HepG2 (cell line): Measurements from ENCODE around the gene SRCAP. TPM values are rescaled to one million over a fixed set of nuclear protein-coding genes. Genes with fewer than 3 reads are reported as not detected.

Experiments used
- BHLHE40 ChIP-seq: IDR thresholded peaks from 2 replicates; pipeline ENCODE4 v1.6.1; 2011; ENCODE audit warnings: low read length, improper control_type of control experiment
- CREM ChIP-seq, 2 experiments: sonication (generic) in 1 of 2; formaldehyde crosslinking in 1 of 2; IDR thresholded peaks; 2 replicates each; pipeline versions ENCODE4 v1.4.0 to v1.6.1; 2016 to 2020; ENCODE audit warnings: antibody characterized with exemption in 1 of 2, mild to moderate bottlenecking in 1 of 2, missing genetic modification reagents in 1 of 2
- CSRNP2 ChIP-seq: sonication (generic); formaldehyde crosslinking; conservative IDR thresholded peaks from 2 replicates; pipeline ENCODE4 v1.8.0; 2022; ENCODE audit warnings: low read depth, missing genetic modification reagents
- FLYWCH1 ChIP-seq: sonication (generic); formaldehyde crosslinking; IDR thresholded peaks from 2 replicates; pipeline ENCODE4 v1.8.1; 2023; ENCODE audit warnings: mild to moderate bottlenecking, missing genetic modification reagents
- KLF9 ChIP-seq: IDR thresholded peaks from 2 replicates; pipeline ENCODE4 v1.6.1; 2016; ENCODE audit warnings: low read depth
- MTA3 ChIP-seq: sonication (generic); formaldehyde crosslinking; IDR thresholded peaks from 2 replicates; pipeline ENCODE4 v1.4.0; 2020; ENCODE audit warnings: missing genetic modification reagents
- NFKBIZ ChIP-seq: IDR thresholded peaks from 2 replicates; pipeline ENCODE4 v1.6.1; 2018; ENCODE audit warnings: missing genetic modification reagents, missing compliant biosample characterization
- PAWR ChIP-seq: sonication (generic); formaldehyde crosslinking; IDR thresholded peaks from 2 replicates; pipeline ENCODE4 v1.4.0; 2020; ENCODE audit warnings: missing genetic modification reagents, mild to moderate bottlenecking, borderline replicate concordance
- POGK ChIP-seq: sonication (generic); formaldehyde crosslinking; conservative IDR thresholded peaks from 2 replicates; pipeline ENCODE4 v1.8.0; 2022; ENCODE audit warnings: mild to moderate bottlenecking, moderate library complexity, missing genetic modification reagents
- POLR2A ChIP-seq, 2 experiments: IDR thresholded peaks; 2 replicates each; pipeline ENCODE4 v1.6.1; 2011; ENCODE audit warnings: low read depth in 2 of 2, low read length in 2 of 2, mild to moderate bottlenecking in 1 of 2, moderate library complexity in 1 of 2; ENCODE audit not compliant: insufficient read depth in 1 of 2
- RARG ChIP-seq: sonication (generic); formaldehyde crosslinking; IDR thresholded peaks from 2 replicates; pipeline ENCODE4 v1.4.0; 2020; ENCODE audit warnings: low read depth, mild to moderate bottlenecking, missing genetic modification reagents
- SIN3B ChIP-seq: fragments of 150-350 bp; IDR thresholded peaks from 2 replicates; pipeline ENCODE4 v1.6.1; 2014; ENCODE audit warnings: low read length
- SOX5 ChIP-seq: IDR thresholded peaks from 2 replicates; pipeline ENCODE4 v1.6.1; 2016; ENCODE audit warnings: borderline replicate concordance
- SYNCRIP ChIP-seq: fragments of 200-400 bp; formaldehyde crosslinking; IDR thresholded peaks from 2 replicates; pipeline ENCODE4 v1.6.1; 2018; ENCODE audit warnings: mild to moderate bottlenecking, low read depth, low read length; ENCODE audit not compliant: insufficient read depth
- TRIM24 ChIP-seq: sonication (generic); formaldehyde crosslinking; IDR thresholded peaks from 2 replicates; pipeline ENCODE4 v1.8.0; 2022; ENCODE audit warnings: mild to moderate bottlenecking, missing genetic modification reagents
- ZBTB3 ChIP-seq: sonication (generic); formaldehyde crosslinking; IDR thresholded peaks from 2 replicates; pipeline ENCODE4 v1.4.0; 2020; ENCODE audit warnings: low read depth, mild to moderate bottlenecking, moderate library complexity, missing genetic modification reagents, borderline replicate concordance
- ZFP41 ChIP-seq: sonication (generic); formaldehyde crosslinking; IDR thresholded peaks from 2 replicates; pipeline ENCODE4 v1.4.0; 2020; ENCODE audit warnings: mild to moderate bottlenecking, missing genetic modification reagents, borderline replicate concordance
- ZNF138 ChIP-seq: sonication (generic); formaldehyde crosslinking; IDR thresholded peaks from 2 replicates; pipeline ENCODE4 v1.5.0; 2020; ENCODE audit warnings: mild to moderate bottlenecking, low read depth, missing genetic modification reagents
- ZNF441 ChIP-seq: sonication (generic); formaldehyde crosslinking; IDR thresholded peaks from 2 replicates; pipeline ENCODE4 v1.7.0; 2021; ENCODE audit warnings: missing genetic modification reagents, borderline replicate concordance
- ZNF503 ChIP-seq: sonication (generic); formaldehyde crosslinking; IDR thresholded peaks from 2 replicates; pipeline ENCODE4 v1.4.0; 2020; ENCODE audit warnings: missing genetic modification reagents
- polyA plus RNA-seq, 8 experiments: library from polyadenylated mRNA; depleted of rRNA in 3 of 8; stranded (reverse) in 7 of 8; unstranded in 1 of 8; fragments of >200 nt; fragmentation: Illumina TruSeq in 4 of 8; extraction: Trizol in 4 of 8; gene quantifications; 2 replicates each; pipeline versions ENCODE4 v1.2.1 to v1.2.3, GENCODE V29; 2011 to 2016; ENCODE audit warnings: low read depth in 4 of 8, missing spikeins in 1 of 8, mixed read lengths in 1 of 8; ENCODE audit not compliant: insufficient read depth in 1 of 8
- total RNA-seq, 5 experiments: library from RNA; depleted of rRNA; stranded (reverse); fragments of >200 nt; fragmentation: Illumina TruSeq; extraction: Trizol; gene quantifications; 2 replicates each; pipeline ENCODE4 v1.2.3, GENCODE V29; 2016; ENCODE audit warnings: low read depth in 1 of 5
- TF ChIP-seq, protein P1 (sequence below): sonication (generic); formaldehyde crosslinking; IDR thresholded peaks from 2 replicates; pipeline ENCODE4 v1.4.0; 2020; ENCODE audit warnings: low read depth, mild to moderate bottlenecking, missing genetic modification reagents
- TF ChIP-seq, protein P2 (sequence below): sonication (generic); formaldehyde crosslinking; IDR thresholded peaks from 2 replicates; pipeline ENCODE4 v1.5.0; 2020; ENCODE audit warnings: missing genetic modification reagents

The SRCAP gene
- total and polyA plus RNA-seq, 2 of the 13 experiments (the other 11 are each of a cell fraction or from before 2014, with no cell fraction given): 4.9 to 9.0 TPM

- no peak for TF ChIP-seq FLYWCH1 (CRISPR knock-in tag)
- no peak for TF ChIP-seq PAWR (CRISPR knock-in tag)
- no peak for TF ChIP-seq ZNF503 (CRISPR knock-in tag)
- TF ChIP-seq, protein P1, sequence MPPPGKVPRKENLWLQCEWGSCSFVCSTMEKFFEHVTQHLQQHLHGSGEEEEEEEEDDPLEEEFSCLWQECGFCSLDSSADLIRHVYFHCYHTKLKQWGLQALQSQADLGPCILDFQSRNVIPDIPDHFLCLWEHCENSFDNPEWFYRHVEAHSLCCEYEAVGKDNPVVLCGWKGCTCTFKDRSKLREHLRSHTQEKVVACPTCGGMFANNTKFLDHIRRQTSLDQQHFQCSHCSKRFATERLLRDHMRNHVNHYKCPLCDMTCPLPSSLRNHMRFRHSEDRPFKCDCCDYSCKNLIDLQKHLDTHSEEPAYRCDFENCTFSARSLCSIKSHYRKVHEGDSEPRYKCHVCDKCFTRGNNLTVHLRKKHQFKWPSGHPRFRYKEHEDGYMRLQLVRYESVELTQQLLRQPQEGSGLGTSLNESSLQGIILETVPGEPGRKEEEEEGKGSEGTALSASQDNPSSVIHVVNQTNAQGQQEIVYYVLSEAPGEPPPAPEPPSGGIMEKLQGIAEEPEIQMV: 0 out of 2 replicates have a peak, but pooled peaks have one; percentile 21
- peak; percentile 47 to 52 for TF ChIP-seq POLR2A (IDR thresholded peaks at IDR 0.05; ENCODE audit: insufficient read depth in 1 of 2, low read depth in 2 of 2, low read length in 2 of 2)
- TF ChIP-seq RARG (CRISPR knock-in tag): no peak
- TF ChIP-seq KLF9 (CRISPR knock-in tag): 0 out of 2 replicates have a peak, but pooled peaks have one; percentile 64
- no peak; the same call in 1 of the 2 replicates for TF ChIP-seq ZFP41
- TF ChIP-seq, protein P2, sequence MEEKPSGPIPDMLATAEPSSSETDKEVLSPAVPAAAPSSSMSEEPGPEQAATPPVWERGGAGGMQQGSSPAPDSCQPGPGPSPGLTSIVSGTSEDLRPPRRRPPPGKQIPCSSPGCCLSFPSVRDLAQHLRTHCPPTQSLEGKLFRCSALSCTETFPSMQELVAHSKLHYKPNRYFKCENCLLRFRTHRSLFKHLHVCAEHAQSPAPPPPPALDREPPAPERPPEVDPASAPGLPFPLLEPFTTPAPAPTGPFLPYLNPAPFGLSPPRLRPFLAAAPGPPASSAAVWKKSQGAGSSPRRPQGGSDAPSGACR (CRISPR knock-in tag): peak; percentile 97
- no peak for TF ChIP-seq NFKBIZ
- peak; percentile 73; the same call in 1 of the 2 replicates for TF ChIP-seq CREM (IDR thresholded peaks at IDR 0.05)
- TF ChIP-seq CREM (CRISPR knock-in tag; IDR thresholded peaks at IDR 0.05): no peak
- no peak for TF ChIP-seq TRIM24
- TF ChIP-seq POGK (CRISPR knock-in tag): no peak; the same call in 1 of the 2 replicates
- no peak for TF ChIP-seq SYNCRIP
- TF ChIP-seq CSRNP2 (CRISPR knock-in tag): peak; percentile 44; the same call in 1 of the 2 replicates
- no peak for TF ChIP-seq ZBTB3 (CRISPR knock-in tag)
- peak; percentile 35; the same call in 1 of the 2 replicates for TF ChIP-seq SOX5 (CRISPR knock-in tag)
- TF ChIP-seq BHLHE40: peak; percentile 35; the same call in 1 of the 2 replicates
- TF ChIP-seq MTA3 (CRISPR knock-in tag): no peak
- TF ChIP-seq SIN3B: peak; percentile 77; the same call in 1 of the 2 replicates
- TF ChIP-seq ZNF441 (CRISPR knock-in tag): 0 out of 2 replicates have a peak, but pooled peaks have one; percentile 30
- peak; percentile 87 for TF ChIP-seq ZNF138 (CRISPR knock-in tag)
Measured at GRCh38 chr16:30786936-30787612, 88.1 kb downstream of the SRCAP start, which contains the start of gene ZNF629 (continued).
